Sigmoid colon (tissue), 4 donors: ENCODE results near the gene FGF11.

Experiments used
- CTCF ChIP-seq, 4 experiments: fragments of 450-650 bp in 3 of 4; fragments of 200-600 bp in 1 of 4; IDR thresholded peaks; one replicate each; pipeline ENCODE4 v1.5.1; 2016 to 2019; ENCODE audit warnings: antibody characterized with exemption in 4 of 4, mild to moderate bottlenecking in 3 of 4, moderate library complexity in 2 of 4
- EP300 ChIP-seq, 4 donors: sonication (generic); formaldehyde crosslinking; IDR thresholded peaks; one replicate each; pipeline ENCODE4 v1.6.1; 2017; ENCODE audit warnings: antibody characterized with exemption in 4 of 4
- POLR2A ChIP-seq, 2 donors: fragments of 450-650 bp; IDR thresholded peaks; one replicate each; pipeline ENCODE4 v1.6.1; 2016; ENCODE audit warnings: antibody characterized with exemption in 2 of 2, mild to moderate bottlenecking in 2 of 2, moderate library complexity in 2 of 2
- POLR2AphosphoS5 ChIP-seq, 4 donors: sonication (generic); formaldehyde crosslinking; IDR thresholded peaks; one replicate each; pipeline ENCODE4 v1.6.1; 2017; ENCODE audit warnings: antibody characterized with exemption in 4 of 4

- TF ChIP-seq EP300 (IDR thresholded peaks at IDR 0.05) (no peak), CTCF (IDR thresholded peaks at IDR 0.05) (no peak), POLR2A (IDR thresholded peaks at IDR 0.05) (no peak), POLR2AphosphoS5 (IDR thresholded peaks at IDR 0.05) (no peak)
These were observed 18.1 kb upstream of the FGF11 start for GRCh38 chr17:7421186-7421585.
